GM10248 (cell line): ENCODE results near the gene WDR81.
"Not testable (repeated sequence)": the region's sequence is repeated elsewhere in the genome, so short reads cannot be mapped to it uniquely, and the experiment has no call there.

Source experiments
- CTCF ChIA-PET: fragments of 300-600 bp; sonication (Branson Sonifier 250); formaldehyde crosslinking; extraction: SDS; loops from one replicate; lab custom pipeline; 2021; ENCODE audit warnings: antibody characterized with exemption; lab: Yijun Ruan, JAX
- POLR2A ChIA-PET: fragments of 350-650 bp; sonication (Branson Sonifier 250); formaldehyde crosslinking; extraction: SDS; loops from one replicate; lab custom pipeline; 2020; ENCODE audit warnings: antibody characterized with exemption; lab: Yijun Ruan, JAX
- DNase-seq: peaks from one replicate; pipeline ENCODE4 v3.0.0; 2012; ENCODE audit errors: extremely low spot score
- TF ChIP-seq, protein P1 (sequence below): IDR thresholded peaks from 2 replicates; pipeline ENCODE4 v1.5.1; 2012; ENCODE audit warnings: mild to moderate bottlenecking, low read depth; ENCODE audit errors: extremely low read depth, missing control alignments, control extremely low read depth

WDR81 gene

DNA sequence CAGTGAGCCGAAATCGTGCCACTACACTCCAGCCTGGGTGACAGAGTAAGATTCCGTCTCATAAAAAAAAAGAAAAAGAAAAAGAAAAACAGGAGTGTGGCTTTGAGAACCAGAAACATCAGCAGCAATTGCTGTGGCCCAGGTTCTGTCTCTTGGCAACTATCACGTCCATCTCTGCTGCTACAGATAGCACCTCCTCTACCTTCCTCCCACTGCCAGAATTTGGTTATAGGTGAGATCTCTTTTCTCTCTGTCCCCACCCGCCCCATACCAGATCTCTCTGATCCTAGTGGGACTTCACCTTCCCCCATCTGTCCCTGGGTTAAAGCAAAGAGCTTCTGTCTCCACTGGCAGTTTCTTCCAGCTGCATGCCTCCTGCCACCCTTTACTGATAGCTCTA is 17.4 kb upstream of the WDR81 start:
- CTCF ChIA-PET, result interaction anchor here (1.2 kb wide), 1 partner anchor 10 kb away, joined by 4 read pairs; no protein-coding TSS in a partner anchor
- DNase-seq, result no peak
- POLR2A ChIA-PET, result no interaction called here
- TF ChIP-seq, protein P1, sequence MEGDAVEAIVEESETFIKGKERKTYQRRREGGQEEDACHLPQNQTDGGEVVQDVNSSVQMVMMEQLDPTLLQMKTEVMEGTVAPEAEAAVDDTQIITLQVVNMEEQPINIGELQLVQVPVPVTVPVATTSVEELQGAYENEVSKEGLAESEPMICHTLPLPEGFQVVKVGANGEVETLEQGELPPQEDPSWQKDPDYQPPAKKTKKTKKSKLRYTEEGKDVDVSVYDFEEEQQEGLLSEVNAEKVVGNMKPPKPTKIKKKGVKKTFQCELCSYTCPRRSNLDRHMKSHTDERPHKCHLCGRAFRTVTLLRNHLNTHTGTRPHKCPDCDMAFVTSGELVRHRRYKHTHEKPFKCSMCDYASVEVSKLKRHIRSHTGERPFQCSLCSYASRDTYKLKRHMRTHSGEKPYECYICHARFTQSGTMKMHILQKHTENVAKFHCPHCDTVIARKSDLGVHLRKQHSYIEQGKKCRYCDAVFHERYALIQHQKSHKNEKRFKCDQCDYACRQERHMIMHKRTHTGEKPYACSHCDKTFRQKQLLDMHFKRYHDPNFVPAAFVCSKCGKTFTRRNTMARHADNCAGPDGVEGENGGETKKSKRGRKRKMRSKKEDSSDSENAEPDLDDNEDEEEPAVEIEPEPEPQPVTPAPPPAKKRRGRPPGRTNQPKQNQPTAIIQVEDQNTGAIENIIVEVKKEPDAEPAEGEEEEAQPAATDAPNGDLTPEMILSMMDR, result no peak

DNA sequence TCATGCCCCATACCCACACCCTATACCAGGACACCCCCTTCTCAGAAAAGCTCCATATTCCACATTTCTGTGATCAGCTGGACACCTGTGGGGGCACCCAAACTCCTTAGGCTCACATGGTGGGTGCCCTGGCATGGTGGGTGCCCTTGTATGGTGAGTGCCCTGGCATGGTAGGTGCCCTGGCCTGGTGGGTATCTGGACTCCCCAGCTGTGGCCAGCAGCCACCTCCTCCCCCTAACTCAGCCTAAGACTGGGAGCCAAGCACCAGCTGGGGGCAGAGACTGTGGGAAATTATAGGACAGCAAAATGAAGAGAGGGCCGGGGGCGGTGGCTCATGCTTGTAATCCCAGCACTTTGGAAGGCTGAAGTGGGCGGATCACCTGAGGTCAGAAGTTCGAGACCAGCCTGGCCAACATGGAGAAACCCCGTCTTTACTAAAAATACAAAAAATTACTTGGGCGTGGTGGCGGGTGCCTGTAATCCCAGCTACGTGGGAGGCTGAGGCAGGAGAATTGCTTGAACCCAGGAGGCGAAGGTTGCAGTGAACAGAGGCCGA is 15.6 kb upstream of the WDR81 start:
- DNase-seq, POLR2A ChIA-PET, CTCF ChIA-PET: not testable (repeated sequence)

DNA sequence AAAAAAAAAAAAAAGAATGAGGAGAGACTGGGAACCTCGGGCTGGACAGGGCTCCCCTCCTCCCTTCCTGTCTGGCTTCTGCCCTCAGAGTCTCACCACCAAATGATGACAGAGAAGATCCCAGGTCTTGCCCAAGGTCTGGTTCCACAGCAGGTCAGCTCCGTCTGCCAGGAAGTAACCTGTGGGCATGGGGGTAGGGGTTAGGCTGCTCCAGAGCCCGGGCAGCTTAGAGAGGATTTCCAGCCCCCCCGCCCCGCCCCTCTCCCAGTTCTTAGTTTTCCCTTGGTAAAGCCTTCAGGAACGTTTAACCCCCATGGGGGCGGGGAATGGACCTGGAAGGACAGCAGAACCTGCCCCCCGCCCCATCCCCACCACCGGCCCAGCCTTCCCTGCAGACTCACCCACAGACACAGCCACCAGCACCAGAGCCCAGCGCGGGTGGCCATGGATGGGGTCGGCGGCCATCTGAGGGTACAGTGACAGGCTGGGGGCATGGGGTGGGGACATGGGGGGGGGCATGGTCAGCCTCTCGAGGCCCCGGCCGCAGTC is 15.0 kb upstream of the WDR81 start:
- ChIA-PET POLR2A (no interaction called here), CTCF (no interaction called here)
- DNase-seq, result no peak
- TF ChIP-seq, protein P1, result no peak

DNA sequence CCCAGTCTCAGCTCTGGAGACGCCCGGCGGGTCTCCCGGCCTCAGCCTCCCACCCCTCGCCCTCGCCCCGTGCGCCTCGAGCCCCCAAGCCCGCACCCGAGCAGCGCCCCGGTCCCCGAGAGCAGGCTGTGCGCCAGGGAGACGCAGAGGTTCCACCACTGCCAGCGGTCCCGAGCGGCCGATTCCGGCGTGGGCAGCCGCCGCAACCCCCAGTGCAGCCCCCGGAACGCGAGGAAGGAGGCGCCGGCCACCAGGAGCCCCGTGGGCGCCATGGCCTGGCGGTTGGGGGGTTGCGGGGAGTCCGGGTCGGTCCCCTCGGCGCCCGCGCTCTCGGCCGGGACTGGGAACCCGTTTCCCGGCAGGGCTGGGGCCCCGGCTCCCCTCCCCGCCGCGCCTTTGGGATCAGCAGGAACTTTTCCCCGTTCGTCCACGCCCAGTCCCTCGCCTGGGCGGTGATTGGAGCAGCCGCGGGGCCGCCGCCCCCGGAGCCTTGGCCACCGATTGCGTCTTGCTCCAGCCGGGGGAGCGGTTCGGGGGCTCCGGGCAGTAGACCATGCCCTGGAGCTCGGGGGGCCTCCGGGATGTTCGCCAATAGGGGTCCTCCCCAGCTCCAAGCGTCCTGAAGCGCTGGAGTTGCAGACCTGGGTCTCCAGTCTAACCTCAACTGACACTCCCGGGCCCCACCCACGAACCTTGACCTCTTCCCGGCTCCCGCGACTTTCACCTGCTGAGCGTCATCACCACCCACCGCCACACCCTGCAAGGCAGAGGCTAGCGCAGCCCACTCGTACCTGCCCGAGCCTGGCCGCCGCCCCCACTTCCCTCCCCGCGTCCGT is 14.3 kb upstream of the WDR81 start, which contains the start of gene TLCD2:
TSS of gene TLCD2 (minus strand) at position 407 of the 836 bp plus-strand sequence. CDS start at position 272, 135 bp downstream.
- CTCF ChIA-PET, result no interaction called here
- no peak for DNase-seq
- TF ChIP-seq, protein P1, result no peak
- POLR2A ChIA-PET, result interaction anchor here (0.5 kb wide), 1 partner anchor 465 kb away, joined by 6 read pairs; no protein-coding TSS in a partner anchor

DNA sequence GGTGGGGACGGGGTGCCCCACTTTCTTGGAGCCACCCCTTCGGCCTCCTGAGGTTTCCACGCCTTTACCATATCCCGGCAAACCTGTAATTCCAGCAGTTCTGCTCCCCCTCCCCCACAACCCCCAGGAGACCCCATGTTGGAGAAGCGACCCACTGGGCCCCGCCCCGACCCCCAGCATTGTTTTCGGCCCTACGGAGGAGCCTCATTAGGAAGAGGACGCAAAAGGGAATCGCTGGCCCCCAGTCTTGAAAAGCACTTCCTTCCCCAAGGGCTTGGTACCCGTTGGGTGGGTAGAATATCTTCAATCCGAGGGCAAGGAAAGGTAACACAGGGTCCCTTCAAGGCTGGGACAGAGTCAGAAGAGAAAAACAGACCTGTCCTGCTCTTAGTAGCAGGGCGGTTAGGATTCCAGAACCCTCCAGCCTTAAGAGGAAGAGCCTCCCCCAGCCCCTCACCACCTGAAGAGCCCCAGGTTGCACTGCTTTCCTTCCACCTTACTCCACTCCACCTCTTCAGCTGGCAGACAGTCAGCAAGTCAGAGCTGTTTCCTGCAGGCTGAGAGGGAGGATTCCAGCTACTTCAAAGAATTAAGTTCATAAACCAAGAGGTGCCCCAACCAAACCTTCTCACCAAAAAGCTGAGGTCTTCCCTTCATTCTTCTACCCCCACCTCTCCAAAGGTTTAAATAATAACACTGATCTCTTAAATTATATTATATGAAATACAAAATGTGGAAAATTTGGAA is 13.5 kb upstream of the WDR81 start:
- CTCF ChIA-PET, result interaction anchor here (0.6 kb wide), 1 partner anchor 11 kb away, joined by 3 read pairs; no protein-coding TSS in a partner anchor
- no peak for DNase-seq
- POLR2A ChIA-PET, result interaction anchor here (0.5 kb wide), 1 partner anchor 465 kb away, joined by 6 read pairs; no protein-coding TSS in a partner anchor
- TF ChIP-seq, protein P1, result no peak

DNA sequence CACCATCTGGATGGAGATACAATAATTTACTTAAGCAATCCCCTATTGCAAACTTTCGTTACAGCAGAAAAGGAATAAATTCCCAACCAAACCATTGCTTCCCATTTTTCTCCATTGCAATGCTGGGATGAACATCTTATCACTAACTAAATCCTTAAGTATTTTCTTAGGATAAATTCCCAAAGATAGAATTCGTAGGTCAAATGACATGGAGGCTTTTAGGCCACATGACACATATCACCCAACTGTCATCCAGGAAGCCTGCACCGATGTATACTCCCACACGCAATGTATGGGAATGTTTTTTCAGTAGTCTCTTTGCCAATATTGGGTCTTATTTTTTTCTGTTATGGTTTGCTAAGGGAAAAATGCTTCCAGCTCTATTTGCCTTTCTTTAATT is 12.7 kb upstream of the WDR81 start:
- POLR2A ChIA-PET, result no interaction called here
- no peak for DNase-seq
- CTCF ChIA-PET, result interaction anchor here (0.6 kb wide), 1 partner anchor 12 kb away, joined by 3 read pairs; no protein-coding TSS in a partner anchor
- TF ChIP-seq, protein P1, result no peak
